AG04449 (cell line): ENCODE data around the gene THSD4.
"Not testable (repeated sequence)": the region's sequence is repeated elsewhere in the genome, so short reads cannot be mapped to it uniquely, and the experiment has no call there.

Experiments
- CTCF ChIA-PET: fragments of 350-600 bp; formaldehyde crosslinking; extraction: SDS; loops from one replicate; lab custom pipeline; 2021; ENCODE audit warnings: antibody characterized with exemption; lab: Yijun Ruan, JAX
- POLR2A ChIA-PET: fragments of 400-600, 350-600 bp; formaldehyde crosslinking; extraction: SDS; loops from one replicate; lab custom pipeline; 2020; ENCODE audit warnings: antibody characterized with exemption, inconsistent platforms; lab: Yijun Ruan, JAX
- DNase-seq: peaks from one replicate; pipeline ENCODE4 v3.0.0-alpha.2; 2010; ENCODE audit warnings: low read depth, low spot score
- H3K4me3 ChIP-seq: 2 replicates; pipeline ENCODE4 v1.5.1; 2011; ENCODE audit warnings: low read depth, mild to moderate bottlenecking, control low read depth, low read length
- CTCF ChIP-seq: IDR thresholded peaks from one replicate; pipeline ENCODE4 v1.5.1; 2011; ENCODE audit warnings: mild to moderate bottlenecking, moderate library complexity, low read length, control low read depth, inconsistent platforms; ENCODE audit not compliant: insufficient read depth; ENCODE audit errors: missing control alignments

Gene THSD4

GRCh38 chr15:71313806-71314205 is 198.5 kb downstream of the THSD4 start:
- POLR2A ChIA-PET = no interaction called here
- CTCF ChIA-PET = interaction anchor here (1.2 kb wide), 1 partner anchor 10 kb away, joined by 3 read pairs; no protein-coding TSS in a partner anchor
- no peak for DNase-seq
- TF ChIP-seq CTCF = no peak
- H3K4me3 ChIP-seq = no peak overlapping the region

GRCh38 chr15:71314956-71315537 is 199.8 kb downstream of the THSD4 start:
- no peak overlapping the region for H3K4me3 ChIP-seq
- DNase-seq = no peak
- TF ChIP-seq CTCF = no peak
- ChIA-PET CTCF (no interaction called here), POLR2A (no interaction called here)

- CTCF ChIA-PET = no interaction called here
- DNase-seq = no peak
- POLR2A ChIA-PET = no interaction called here
- no peak overlapping the region for H3K4me3 ChIP-seq
- TF ChIP-seq CTCF = no peak
These were observed 201.6 kb downstream of the THSD4 start for GRCh38 chr15:71316911-71317310.

GRCh38 chr15:71319424-71319823 is 204.2 kb downstream of the THSD4 start:
- DNase-seq, H3K4me3 ChIP-seq, POLR2A ChIA-PET: not testable (repeated sequence)
- CTCF ChIA-PET = interaction anchor here (0.9 kb wide), 1 partner anchor 427 kb away, joined by 3 read pairs; the partner anchor contains the start of gene LRRC49

- no peak overlapping the region for H3K4me3 ChIP-seq
- TF ChIP-seq CTCF = no peak
- no peak for DNase-seq
- ChIA-PET POLR2A (no interaction called here), CTCF (interaction anchor here (0.9 to 1.0 kb wide), 2 partner anchors 80 to 427 kb away, joined by 3 read pairs; partner anchors contain the start of gene LRRC49)
These were observed 204.7 kb downstream of the THSD4 start for GRCh38 chr15:71319935-71320334.

- TF ChIP-seq CTCF = no peak
- no peak for DNase-seq
- POLR2A ChIA-PET = interaction anchor here (1.1 kb wide), 1 partner anchor 28 kb away, joined by 5 read pairs; no protein-coding TSS in a partner anchor
- CTCF ChIA-PET = interaction anchor here (1.6 to 1.9 kb wide), 2 partner anchors 122 to 208 kb away, joined by 3 to 6 read pairs; partner anchors contain the start of gene THSD4
- no peak overlapping the region for H3K4me3 ChIP-seq
These were observed 207.8 kb downstream of the THSD4 start for GRCh38 chr15:71323082-71323481.
